SKM-1 (cell line): ENCODE results near the gene UBR4.

Experiments used
- DNase-seq: peaks from one replicate; lab custom pipeline; 2025; ENCODE audit not compliant: unreplicated experiment; lab: John Stamatoyannopoulos, UW

UBR4 gene

GRCh38 chr1:19096990-19097389 is 113.1 kb downstream of the UBR4 start:
- no peak for DNase-seq

- DNase-seq: no peak
Measured at GRCh38 chr1:19096036-19096833, 113.8 kb downstream of the UBR4 start.

- no peak for DNase-seq
Measured at GRCh38 chr1:19091196-19091953, 118.7 kb downstream of the UBR4 start.

GRCh38 chr1:19089524-19089923 is 120.5 kb downstream of the UBR4 start:
- no peak for DNase-seq

GRCh38 chr1:19088717-19089442 is 121.2 kb downstream of the UBR4 start:
- no peak for DNase-seq

- no peak for DNase-seq
Measured at GRCh38 chr1:19087737-19088594, 122.1 kb downstream of the UBR4 start.

GRCh38 chr1:19087017-19087736 is 122.9 kb downstream of the UBR4 start:
- DNase-seq: no peak

- DNase-seq: no peak
Measured at GRCh38 chr1:19086176-19086875, 123.7 kb downstream of the UBR4 start.

GRCh38 chr1:19084206-19084738 is 125.8 kb downstream of the UBR4 start:
- DNase-seq: no peak

GRCh38 chr1:19083081-19083480 is 127.0 kb downstream of the UBR4 start:
- no peak for DNase-seq

- peak; percentile 61 for DNase-seq
Measured at GRCh38 chr1:19081218-19081893, 128.7 kb downstream of the UBR4 start.

- no peak for DNase-seq
Measured at GRCh38 chr1:19080721-19081120, 129.3 kb downstream of the UBR4 start.

GRCh38 chr1:19079541-19080472 is 130.3 kb downstream of the UBR4 start:
- DNase-seq: no peak

- DNase-seq: no peak
Measured at GRCh38 chr1:19078536-19078935, 131.5 kb downstream of the UBR4 start.

GRCh38 chr1:19076841-19077616 is 133.0 kb downstream of the UBR4 start:
- no peak for DNase-seq

GRCh38 chr1:19074902-19075721 is 135.0 kb downstream of the UBR4 start:
- no peak for DNase-seq
